ENCODE data around the gene PACS2.

Gene PACS2

GRCh38 chr14:105385322-105385637 is 70.7 kb downstream of the PACS2 start:
- TF ChIP-seq CTCF (IDR thresholded peaks at IDR 0.05; ENCODE audit: borderline replicate concordance, insufficient read depth, low read depth, low read length) = no peak

GRCh38 chr14:105385698-105386365 is 71.3 kb downstream of the PACS2 start:
- H3K4me3 ChIP-seq (ENCODE audit: low read depth, low read length) = no peak overlapping the region
- TF ChIP-seq CTCF (IDR thresholded peaks at IDR 0.05; ENCODE audit: borderline replicate concordance, insufficient read depth, low read depth, low read length) = no peak

More at GRCh38 chr14:105385322-105385637, 70.7 kb downstream of the PACS2 start:
- H3K4me3 ChIP-seq (ENCODE audit: low read depth, low read length) = no peak overlapping the region

DNA sequence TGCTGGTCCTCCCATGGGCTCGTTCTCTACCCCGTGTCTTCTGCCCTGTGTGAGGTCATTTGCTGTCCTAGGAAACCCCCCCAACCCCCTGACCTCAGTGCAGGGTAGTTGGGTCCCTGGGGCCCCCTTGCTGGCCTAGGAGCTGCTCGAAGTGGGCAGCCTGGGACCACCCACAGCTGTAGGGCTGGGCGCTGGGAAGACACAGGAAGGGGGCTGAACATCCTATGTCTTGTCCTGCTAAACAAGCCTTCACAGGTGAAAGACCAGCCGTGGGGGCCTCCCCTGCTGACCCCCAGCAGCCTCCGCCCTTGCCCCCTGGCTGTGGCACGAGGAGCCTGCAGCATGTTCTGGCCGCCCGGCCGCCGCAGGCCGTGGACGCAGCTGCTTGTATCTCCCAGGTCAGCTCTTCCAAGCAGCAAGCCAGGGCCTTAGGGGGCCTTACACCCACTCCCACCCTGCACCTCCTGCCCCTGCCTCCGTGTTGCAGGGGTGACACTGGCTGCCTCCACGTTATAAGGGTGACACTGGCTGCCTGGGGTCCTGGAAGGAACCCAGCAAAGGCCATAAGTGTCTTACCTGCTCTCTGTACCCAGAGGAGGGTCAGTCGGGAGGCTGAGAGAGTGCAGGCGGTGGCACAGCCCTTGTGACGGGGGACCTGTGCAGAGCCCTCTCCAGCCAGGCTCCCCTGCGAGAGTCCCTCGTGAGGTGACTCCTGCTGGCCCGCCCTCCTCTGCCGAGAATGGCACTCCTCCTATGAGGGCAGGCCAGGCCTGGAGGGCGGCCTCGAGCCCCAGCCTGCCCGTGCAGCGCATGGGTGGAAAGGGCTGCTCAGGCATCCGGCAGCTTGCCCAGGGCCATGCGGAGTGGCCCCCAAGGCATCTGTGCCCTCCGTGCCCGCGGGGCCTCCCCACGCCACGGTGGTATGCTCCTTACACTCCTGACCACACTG is 72.3 kb downstream of the PACS2 start:
- no peak for TF ChIP-seq CTCF (IDR thresholded peaks at IDR 0.05; ENCODE audit: borderline replicate concordance, insufficient read depth, low read depth, low read length)
- no peak overlapping the region for H3K4me3 ChIP-seq (ENCODE audit: low read depth, low read length)

DNA sequence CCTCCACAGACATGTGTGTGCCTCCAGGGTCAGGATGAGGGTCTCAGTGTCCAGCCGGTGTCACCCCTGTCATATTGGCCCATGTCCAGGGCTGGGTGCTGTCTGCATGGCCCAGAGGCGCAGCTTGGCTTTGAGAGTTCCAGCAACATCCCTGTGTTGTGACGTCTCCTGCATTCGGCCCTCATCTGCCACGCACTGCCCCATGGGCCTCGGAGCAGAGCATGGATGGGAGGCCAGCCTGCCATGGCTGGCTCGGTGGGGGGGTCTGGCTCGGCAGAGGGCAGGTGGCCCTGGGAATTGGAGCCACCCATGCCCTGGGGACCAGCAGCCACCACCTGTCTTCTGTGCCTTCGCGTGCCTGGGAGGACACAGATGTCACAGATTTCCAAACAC is 73.0 kb downstream of the PACS2 start:
- H3K4me3 ChIP-seq (ENCODE audit: low read depth, low read length) = no peak overlapping the region

GRCh38 chr14:105388110-105388951 is 73.8 kb downstream of the PACS2 start:
- H3K4me3 ChIP-seq (ENCODE audit: low read depth, low read length) = no peak overlapping the region
- no peak for TF ChIP-seq CTCF (IDR thresholded peaks at IDR 0.05; ENCODE audit: borderline replicate concordance, insufficient read depth, low read depth, low read length)

More for the DNA sequence above, 73.0 kb downstream of the PACS2 start:
- TF ChIP-seq CTCF (IDR thresholded peaks at IDR 0.05; ENCODE audit: borderline replicate concordance, insufficient read depth, low read depth, low read length) = no peak

GRCh38 chr14:105388976-105389375 is 74.4 kb downstream of the PACS2 start:
- no peak for TF ChIP-seq CTCF (IDR thresholded peaks at IDR 0.05; ENCODE audit: borderline replicate concordance, insufficient read depth, low read depth, low read length)
- H3K4me3 ChIP-seq (ENCODE audit: low read depth, low read length) = no peak overlapping the region
